Panc1 (cell line): ENCODE data around the gene TMEM39A. TPM values are rescaled to one million over a fixed set of nuclear protein-coding genes. Genes with fewer than 3 reads are reported as not detected.

Experiments
- ATAC-seq: fragments of 200-7000 bp; cut with Tn5 transposase; 2 replicates; pipeline ENCODE4 v1.9.1; 2020; ENCODE audit warnings: mild to moderate bottlenecking, moderate library complexity
- BruUV-seq: library from RNA; stranded (reverse); fragments of 400-500 nt; replicated peaks from 2 replicates; lab custom pipeline; 2021; lab: Mats Ljungman, UMichigan
- CTCF ChIA-PET: fragments of 300-600 bp; sonication (Branson Sonifier 250); formaldehyde crosslinking; loops from one replicate; lab custom pipeline; 2022; ENCODE audit warnings: antibody characterized with exemption; lab: Charles Lee
- POLR2A ChIA-PET: fragments of 300-600 bp; sonication (Branson Sonifier 250); formaldehyde crosslinking; loops from one replicate; lab custom pipeline; 2022; ENCODE audit warnings: antibody characterized with exemption; lab: Charles Lee
- DNase-seq: peaks from one replicate; pipeline ENCODE4 v3.0.0-alpha.2; 2010; ENCODE audit warnings: low read depth, low spot score
- H3K27ac ChIP-seq: 2 replicates; pipeline ENCODE4 v1.5.1; 2011; ENCODE audit warnings: mild to moderate bottlenecking, low read length, inconsistent platforms
- H3K27me3 ChIP-seq: fragments of 200-500 bp; sonication (Bioruptor generic); 2 replicates; pipeline ENCODE4 v1.6.0; 2014; ENCODE audit warnings: low read length, inconsistent platforms; ENCODE audit not compliant: control insufficient read depth, insufficient read depth
- H3K36me3 ChIP-seq: fragments of 200-500 bp; sonication (Bioruptor generic); 2 replicates; pipeline ENCODE4 v1.5.1; 2014; ENCODE audit warnings: inconsistent platforms, mild to moderate bottlenecking, low read length, moderate library complexity; ENCODE audit not compliant: control insufficient read depth, insufficient read depth
- H3K4me1 ChIP-seq: 2 replicates; pipeline ENCODE4 v1.5.1; 2011; ENCODE audit warnings: inconsistent platforms, mild to moderate bottlenecking, low read length, moderate library complexity; ENCODE audit not compliant: control insufficient read depth, insufficient read depth
- H3K4me3 ChIP-seq, 2 experiments: 2 replicates each; pipeline ENCODE4 v1.5.1; 2011 to 2012; ENCODE audit warnings: low read depth in 2 of 2, low read length in 2 of 2, mild to moderate bottlenecking in 2 of 2, inconsistent platforms in 1 of 2, moderate library complexity in 1 of 2
- H3K9me3 ChIP-seq: fragments of 200-500 bp; sonication (Bioruptor generic); 2 replicates; pipeline ENCODE4 v1.5.1; 2014; ENCODE audit warnings: low read depth, mild to moderate bottlenecking, inconsistent platforms, low read length, moderate library complexity; ENCODE audit not compliant: control insufficient read depth, insufficient read depth
- CTCF ChIP-seq: fragments of 450-650 bp; IDR thresholded peaks from 2 replicates; pipeline ENCODE4 v1.5.1; 2017; ENCODE audit warnings: mild to moderate bottlenecking
- POLR2AphosphoS5 ChIP-seq: IDR thresholded peaks from 2 replicates; pipeline ENCODE4 v1.6.1; 2012; ENCODE audit warnings: mild to moderate bottlenecking, low read depth, low read length, moderate library complexity
- REST ChIP-seq, 2 experiments: IDR thresholded peaks; 2 replicates each; pipeline ENCODE4 v1.6.1; 2011 to 2012; ENCODE audit warnings: low read depth in 2 of 2, control low read depth in 1 of 2, low read length in 1 of 2, mild to moderate bottlenecking in 1 of 2, moderate library complexity in 1 of 2; ENCODE audit not compliant: insufficient read depth in 1 of 2
- SIN3A ChIP-seq: IDR thresholded peaks from 2 replicates; pipeline ENCODE4 v1.6.1; 2012; ENCODE audit warnings: low read depth, mild to moderate bottlenecking, low read length, moderate library complexity, borderline replicate concordance; ENCODE audit not compliant: insufficient read depth
- TCF7L2 ChIP-seq: IDR thresholded peaks from 2 replicates; pipeline ENCODE4 v1.6.1; 2011; ENCODE audit warnings: mild to moderate bottlenecking, low read depth, low read length, inconsistent platforms
- in situ Hi-C: cut with HindIII; loops from 2 replicates; pipeline ENCODE4 v1.10.0; 2016; ENCODE audit warnings: low sequenced_read_pairs, low pct_unique_long_range_greater_than_20kb
- intact Hi-C: fragments of 100-400 bp; cut with micrococcal nuclease; formaldehyde crosslinking; loops from one replicate; pipeline ENCODE4 v1.10.0; 2022; ENCODE audit not compliant: unreplicated experiment
- total RNA-seq: library from RNA; stranded (reverse); gene quantifications from one replicate; pipeline ENCODE4 v1.2.1, GENCODE V29; 2021; ENCODE audit not compliant: unreplicated experiment

The TMEM39A gene
- total RNA-seq, 1 experiment from 2014 or later: 47.8 TPM

GRCh38 chr3:119401503-119402440, 61.6 kb downstream of the TMEM39A start:
- ChIA-PET POLR2A (no interaction called here), CTCF (no interaction called here)
- Histone ChIP-seq H3K9me3 (no peaks in the 10 kb centered on the region), H3K4me3 (no peak overlapping the region), H3K36me3 (no peaks in the 10 kb centered on the region), H3K27ac (no peak overlapping the region), H3K27me3 (no peaks in the 10 kb centered on the region), H3K4me1 (no peaks in the 10 kb centered on the region)
- BruUV-seq: no TSS peak
- in situ Hi-C loops (no loop called here), intact Hi-C loops (no loop called here)
- ATAC-seq: no peak
- DNase-seq: no peak
- TF ChIP-seq CTCF (no peak), TCF7L2 (no peak), SIN3A (no peak), REST (IDR thresholded peaks at IDR 0.05; ENCODE audit: insufficient read depth in 1 of 2, low read depth in 2 of 2, low read length in 1 of 2) (no peak), POLR2AphosphoS5 (no peak)

- H3K4me3 ChIP-seq: no peak overlapping the region
- BruUV-seq: no TSS peak
- H3K9me3 ChIP-seq: no peaks in the 10 kb centered on the region
- H3K36me3 ChIP-seq: no peaks in the 10 kb centered on the region
- H3K27ac ChIP-seq: no peak overlapping the region
- no peak for TF ChIP-seq REST (IDR thresholded peaks at IDR 0.05; ENCODE audit: insufficient read depth in 1 of 2, low read depth in 2 of 2, low read length in 1 of 2)
- no peak for TF ChIP-seq POLR2AphosphoS5
- TF ChIP-seq TCF7L2: no peak
- no peak for TF ChIP-seq CTCF
- TF ChIP-seq SIN3A: no peak
- H3K27me3 ChIP-seq: no peaks in the 10 kb centered on the region
- ChIA-PET CTCF (no interaction called here), POLR2A (no interaction called here)
- no peaks in the 10 kb centered on the region for H3K4me1 ChIP-seq
- ATAC-seq (no peak), DNase-seq (no peak)
- intact Hi-C loops: no loop called here
- in situ Hi-C loops: no loop called here
Measured at GRCh38 chr3:119401069-119401468, 62.3 kb downstream of the TMEM39A start.
